ENCODE results near the gene MRPL44.
A peak's percentile ranks its signal among the peaks of the same experiment; 100 is the strongest.

The MRPL44 gene

DNA sequence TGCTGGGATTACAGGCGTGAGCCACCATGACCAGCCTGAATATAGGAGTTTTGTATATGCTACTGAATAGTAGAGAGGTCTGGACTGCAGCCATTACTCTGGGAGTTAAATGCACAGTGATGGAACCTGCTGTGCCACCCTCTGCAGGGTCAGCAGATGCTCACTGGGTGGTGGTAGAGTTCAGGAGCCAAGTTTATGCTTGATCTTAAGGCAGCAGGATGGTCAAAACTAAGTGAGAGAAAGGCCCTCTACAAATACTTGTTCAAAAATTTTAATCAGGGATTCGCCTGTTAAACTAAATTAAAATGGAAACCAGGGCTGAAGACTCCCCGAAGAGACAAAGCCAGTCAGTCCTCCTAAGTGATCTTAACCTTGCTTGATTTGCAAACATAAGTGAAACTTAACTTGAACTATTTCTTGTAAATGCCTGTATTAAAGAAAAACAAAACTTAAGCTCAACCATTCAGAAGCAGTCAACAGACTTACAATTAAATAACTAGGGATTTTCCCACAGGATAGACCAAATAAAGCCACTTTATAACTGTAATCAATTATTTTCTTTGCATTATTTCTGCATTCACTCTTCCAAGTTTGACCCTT is 7.9 kb upstream of the MRPL44 start:
- no peak overlapping the region for H3K27ac ChIP-seq (ENCODE audit: low read depth, low read length, poor library complexity, severe bottlenecking)
- H3K9me2 ChIP-seq (ENCODE audit: low read depth, low read length) = no peaks in the 10 kb centered on the region
- no peaks in the 10 kb centered on the region for H3F3A ChIP-seq (ENCODE audit: insufficient read depth, low read length)
- H2AFZ ChIP-seq (ENCODE audit: low read length) = 0 out of 2 replicates have a peak overlapping the region, but pooled peaks have one; percentile 2
- no peaks in the 10 kb centered on the region for H3K27me3 ChIP-seq (ENCODE audit: insufficient read depth, low read length)
- H3K4me1 ChIP-seq (ENCODE audit: insufficient read depth, low read length, severe bottlenecking) = peaks cover 52% of the 10 kb centered on the region
- H3K9me3 ChIP-seq (ENCODE audit: low read length) = no peaks in the 10 kb centered on the region
- no peak overlapping the region for H3K9ac ChIP-seq (ENCODE audit: low read length)
- H3K4me2 ChIP-seq (ENCODE audit: low read length) = no peak overlapping the region
- no peaks in the 10 kb centered on the region for H3K36me3 ChIP-seq (ENCODE audit: insufficient read depth, low read length)
- TF ChIP-seq, protein P1, sequence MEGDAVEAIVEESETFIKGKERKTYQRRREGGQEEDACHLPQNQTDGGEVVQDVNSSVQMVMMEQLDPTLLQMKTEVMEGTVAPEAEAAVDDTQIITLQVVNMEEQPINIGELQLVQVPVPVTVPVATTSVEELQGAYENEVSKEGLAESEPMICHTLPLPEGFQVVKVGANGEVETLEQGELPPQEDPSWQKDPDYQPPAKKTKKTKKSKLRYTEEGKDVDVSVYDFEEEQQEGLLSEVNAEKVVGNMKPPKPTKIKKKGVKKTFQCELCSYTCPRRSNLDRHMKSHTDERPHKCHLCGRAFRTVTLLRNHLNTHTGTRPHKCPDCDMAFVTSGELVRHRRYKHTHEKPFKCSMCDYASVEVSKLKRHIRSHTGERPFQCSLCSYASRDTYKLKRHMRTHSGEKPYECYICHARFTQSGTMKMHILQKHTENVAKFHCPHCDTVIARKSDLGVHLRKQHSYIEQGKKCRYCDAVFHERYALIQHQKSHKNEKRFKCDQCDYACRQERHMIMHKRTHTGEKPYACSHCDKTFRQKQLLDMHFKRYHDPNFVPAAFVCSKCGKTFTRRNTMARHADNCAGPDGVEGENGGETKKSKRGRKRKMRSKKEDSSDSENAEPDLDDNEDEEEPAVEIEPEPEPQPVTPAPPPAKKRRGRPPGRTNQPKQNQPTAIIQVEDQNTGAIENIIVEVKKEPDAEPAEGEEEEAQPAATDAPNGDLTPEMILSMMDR (IDR thresholded peaks at IDR 0.05; ENCODE audit: low read length) = peak; percentile 43
- no peak for TF ChIP-seq EZH2 (IDR thresholded peaks at IDR 0.05; ENCODE audit: borderline replicate concordance, low read length)
- no peaks in the 10 kb centered on the region for H4K20me1 ChIP-seq (ENCODE audit: insufficient read depth, low read length)
- no peaks in the 10 kb centered on the region for H3K79me2 ChIP-seq (ENCODE audit: insufficient read depth, low read length)
- no peak overlapping the region for H3K4me3 ChIP-seq (ENCODE audit: low read depth, low read length, poor library complexity, severe bottlenecking)

DNA sequence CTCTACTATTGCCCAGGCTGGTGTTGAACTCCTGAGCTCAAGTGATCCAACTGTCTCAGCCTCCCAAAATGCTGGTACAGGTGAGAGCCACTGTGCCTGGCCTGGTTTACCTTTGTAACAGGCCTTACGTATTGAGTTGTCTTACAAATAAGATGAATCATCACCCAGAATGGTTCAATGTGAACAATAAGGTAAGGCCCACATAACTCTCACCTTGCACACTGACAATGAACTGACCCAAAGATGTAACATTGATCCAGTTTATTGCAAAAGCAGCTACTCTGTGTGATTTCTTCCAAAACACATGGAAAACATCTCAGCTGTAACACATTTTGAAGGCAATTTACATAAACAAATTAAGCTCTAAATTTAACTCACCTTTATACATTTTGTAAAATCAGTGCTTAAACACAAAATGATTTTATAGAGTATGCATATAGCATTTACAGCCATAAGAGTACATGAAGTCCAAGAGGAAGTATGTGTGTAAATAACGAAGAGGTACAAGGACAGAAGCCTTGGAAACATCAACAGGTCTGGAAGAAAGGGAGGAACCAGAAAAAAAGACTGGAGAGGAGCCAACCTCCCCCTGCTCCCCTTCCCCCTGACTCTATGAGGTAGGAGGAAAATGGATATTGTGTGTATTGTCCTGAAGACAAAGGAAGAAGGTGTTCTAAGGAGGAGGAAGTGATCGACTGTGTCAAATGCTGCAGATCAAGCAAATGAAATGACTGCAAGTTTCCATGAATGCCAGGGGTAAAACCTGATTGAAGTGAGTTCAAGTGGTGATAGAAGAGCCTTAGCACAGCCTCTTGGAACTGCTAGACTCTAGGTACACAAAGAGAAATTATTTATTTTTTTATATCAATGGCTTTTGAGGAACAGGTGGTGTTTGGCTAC is 6.6 kb upstream of the MRPL44 start:
- Histone ChIP-seq H3K4me2 (ENCODE audit: low read length) (no peak overlapping the region), H3K27me3 (ENCODE audit: insufficient read depth, low read length) (no peaks in the 10 kb centered on the region), H3K79me2 (ENCODE audit: insufficient read depth, low read length) (no peaks in the 10 kb centered on the region), H3K9ac (ENCODE audit: low read length) (no peak overlapping the region), H3K36me3 (ENCODE audit: insufficient read depth, low read length) (no peaks in the 10 kb centered on the region), H3K9me2 (ENCODE audit: low read depth, low read length) (no peaks in the 10 kb centered on the region), H3K9me3 (ENCODE audit: low read length) (no peaks in the 10 kb centered on the region), H4K20me1 (ENCODE audit: insufficient read depth, low read length) (no peaks in the 10 kb centered on the region), H3K27ac (ENCODE audit: low read depth, low read length, poor library complexity, severe bottlenecking) (peak overlapping the region; percentile 29), H3K4me1 (ENCODE audit: insufficient read depth, low read length, severe bottlenecking) (peaks cover 50% of the 10 kb centered on the region), H3K4me3 (ENCODE audit: low read depth, low read length, poor library complexity, severe bottlenecking) (no peak overlapping the region), H2AFZ (ENCODE audit: low read length) (peak overlapping the region; percentile 56; the same call in 1 of the 2 replicates), H3F3A (ENCODE audit: insufficient read depth, low read length) (no peaks in the 10 kb centered on the region)
- TF ChIP-seq, protein P1 (IDR thresholded peaks at IDR 0.05; ENCODE audit: low read length) = no peak
- no peak for TF ChIP-seq EZH2 (IDR thresholded peaks at IDR 0.05; ENCODE audit: borderline replicate concordance, low read length)

- peak overlapping the region; percentile 59 for H3K4me2 ChIP-seq (ENCODE audit: low read length)
- peak overlapping the region; percentile 42; the same call in 1 of the 2 replicates for H3K9ac ChIP-seq (ENCODE audit: low read length)
- H3K4me1 ChIP-seq (ENCODE audit: insufficient read depth, low read length, severe bottlenecking) = peaks cover 59% of the 10 kb centered on the region
- peak overlapping the region; percentile 92 for H2AFZ ChIP-seq (ENCODE audit: low read length)
- H3K27me3 ChIP-seq (ENCODE audit: insufficient read depth, low read length) = no peaks in the 10 kb centered on the region
- no peaks in the 10 kb centered on the region for H4K20me1 ChIP-seq (ENCODE audit: insufficient read depth, low read length)
- H3K9me2 ChIP-seq (ENCODE audit: low read depth, low read length) = no peaks in the 10 kb centered on the region
- H3K36me3 ChIP-seq (ENCODE audit: insufficient read depth, low read length) = no peaks in the 10 kb centered on the region
- H3K9me3 ChIP-seq (ENCODE audit: low read length) = no peaks in the 10 kb centered on the region
- no peaks in the 10 kb centered on the region for H3F3A ChIP-seq (ENCODE audit: insufficient read depth, low read length)
- H3K4me3 ChIP-seq (ENCODE audit: low read depth, low read length, poor library complexity, severe bottlenecking) = peak overlapping the region; percentile 37
- peak overlapping the region; percentile 83 for H3K27ac ChIP-seq (ENCODE audit: low read depth, low read length, poor library complexity, severe bottlenecking)
- no peaks in the 10 kb centered on the region; the same call in 1 of the 2 replicates for H3K79me2 ChIP-seq (ENCODE audit: insufficient read depth, low read length)
- TF ChIP-seq, protein P1 (IDR thresholded peaks at IDR 0.05; ENCODE audit: low read length) = no peak
- TF ChIP-seq EZH2 (IDR thresholded peaks at IDR 0.05; ENCODE audit: borderline replicate concordance, low read length) = no peak
Measured at GRCh38 chr2:223952280-223952968, 4.8 kb upstream of the MRPL44 start.

Measured in OCI-LY1 (cell line).